ENCODE data around the gene PTGES2.

DNA sequence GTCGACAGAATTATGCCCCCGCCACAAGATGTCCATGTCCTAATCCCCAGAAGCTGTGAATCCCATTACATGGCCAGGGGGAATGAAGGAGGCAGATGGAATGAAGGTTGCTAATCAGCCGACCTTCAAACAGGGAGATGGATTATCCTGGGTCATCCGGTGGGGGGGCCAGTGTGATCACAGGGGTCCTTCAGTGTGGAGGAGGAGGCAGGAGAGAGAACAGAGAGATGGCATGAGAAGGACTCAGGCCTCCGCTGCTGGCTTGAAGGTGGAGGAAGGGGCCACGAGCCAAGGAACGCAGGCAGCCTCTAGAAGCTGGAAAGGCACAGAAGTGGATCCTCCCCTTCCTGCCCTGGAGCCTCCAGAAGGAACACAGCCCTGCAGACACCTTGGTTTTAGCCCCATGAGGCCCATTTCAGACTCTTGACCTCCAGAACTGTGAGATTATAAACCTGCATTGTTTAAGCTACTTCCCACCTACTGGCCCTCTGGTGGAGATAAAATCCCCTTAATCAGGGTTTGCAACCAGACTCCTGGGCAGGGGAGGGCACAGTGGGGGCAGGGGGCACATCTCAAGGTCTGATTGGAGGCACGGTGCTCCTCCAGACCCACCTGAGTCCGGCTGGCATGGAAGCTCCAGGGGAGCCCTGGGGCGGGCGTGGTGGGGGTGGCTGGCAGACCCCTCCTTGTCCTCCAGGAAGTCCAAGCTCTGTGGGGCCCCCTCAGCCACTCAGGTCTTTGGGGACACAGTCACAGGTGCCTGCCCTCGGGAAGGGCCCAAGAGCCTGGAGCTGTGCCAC is 13.8 kb downstream of the PTGES2 start:
- TF ChIP-seq TOX (CRISPR knock-in tag; IDR thresholded peaks at IDR 0.05; ENCODE audit: borderline replicate concordance): no peak
- no peak for TF ChIP-seq ZFP3 (CRISPR knock-in tag; IDR thresholded peaks at IDR 0.05)

Measured in SK-N-SH treated with all-trans-retinoic acid at 6 μM for 48 hours (cell line).